H7 (cell line): ENCODE results near the gene SEMA6A. TPM values are rescaled to one million over a fixed set of nuclear protein-coding genes. Genes with fewer than 3 reads are reported as not detected.

Experiments
- DNase-seq: peaks from one replicate; pipeline ENCODE4 v3.0.0; 2012
- H3K27me3 ChIP-seq: 2 replicates; pipeline ENCODE4 v1.6.0; 2011; ENCODE audit warnings: mild to moderate bottlenecking, low read length; ENCODE audit not compliant: control insufficient read depth, insufficient read depth
- H3K36me3 ChIP-seq: replicated peaks from 2 replicates; pipeline ENCODE4 v1.5.1; 2011; ENCODE audit warnings: low read length; ENCODE audit not compliant: control insufficient read depth, insufficient read depth
- H3K4me3 ChIP-seq: 2 replicates; pipeline ENCODE4 v1.5.1; 2011; ENCODE audit warnings: low read depth, mild to moderate bottlenecking, control low read depth, low read length, moderate library complexity; ENCODE audit not compliant: insufficient read depth
- total RNA-seq: library from RNA; depleted of rRNA; stranded (reverse); fragments of >200 nt; shearing (Covaris generic); gene quantifications from 2 replicates; pipeline ENCODE4 v1.2.3, GENCODE V29; 2014

The SEMA6A gene
- total RNA-seq, 1 experiment from 2014 or later = 207 TPM

- DNase-seq = no peak
- Histone ChIP-seq H3K36me3 (peaks cover 14% of the 10 kb centered on the region), H3K27me3 (no peaks in the 10 kb centered on the region), H3K4me3 (peak overlapping the region; percentile 99)
Measured at GRCh38 chr5:116569999-116570398, 4.6 kb downstream of the SEMA6A start.

GRCh38 chr5:116567106-116567505 is 7.5 kb downstream of the SEMA6A start:
- Histone ChIP-seq H3K36me3 (peaks cover 10% of the 10 kb centered on the region), H3K27me3 (no peaks in the 10 kb centered on the region), H3K4me3 (no peak overlapping the region; the same call in 1 of the 2 replicates)
- DNase-seq = no peak

- DNase-seq = no peak
- Histone ChIP-seq H3K27me3 (no peaks in the 10 kb centered on the region), H3K4me3 (no peak overlapping the region), H3K36me3 (peaks cover 8% of the 10 kb centered on the region)
Measured at GRCh38 chr5:116566251-116566650, 8.4 kb downstream of the SEMA6A start.

- peaks cover 6% of the 10 kb centered on the region for H3K36me3 ChIP-seq
- peak; percentile 35 for DNase-seq
- no peak overlapping the region for H3K4me3 ChIP-seq
- no peaks in the 10 kb centered on the region for H3K27me3 ChIP-seq
Measured at GRCh38 chr5:116564756-116565490, 9.7 kb downstream of the SEMA6A start.

GRCh38 chr5:116564312-116564711 is 10.3 kb downstream of the SEMA6A start:
- H3K27me3 ChIP-seq = no peaks in the 10 kb centered on the region
- DNase-seq = no peak
- H3K4me3 ChIP-seq = no peak overlapping the region

GRCh38 chr5:116563736-116564308 is 10.8 kb downstream of the SEMA6A start:
- no peak for DNase-seq
- Histone ChIP-seq H3K27me3 (no peaks in the 10 kb centered on the region), H3K36me3 (peaks cover 6% of the 10 kb centered on the region), H3K4me3 (no peak overlapping the region)

More at GRCh38 chr5:116564312-116564711, 10.3 kb downstream of the SEMA6A start:
- H3K36me3 ChIP-seq = peaks cover 6% of the 10 kb centered on the region

- Histone ChIP-seq H3K27me3 (no peaks in the 10 kb centered on the region), H3K4me3 (no peak overlapping the region), H3K36me3 (peaks cover 5% of the 10 kb centered on the region)
- DNase-seq = no peak
Measured at GRCh38 chr5:116562669-116563068, 12.0 kb downstream of the SEMA6A start.

- H3K4me3 ChIP-seq = no peak overlapping the region
- H3K27me3 ChIP-seq = no peaks in the 10 kb centered on the region
- no peak for DNase-seq
- H3K36me3 ChIP-seq = peaks cover under 1% of the 10 kb centered on the region
Measured at GRCh38 chr5:116561658-116562057, 13.0 kb downstream of the SEMA6A start.

GRCh38 chr5:116559673-116560164 is 14.9 kb downstream of the SEMA6A start:
- Histone ChIP-seq H3K36me3 (peaks cover under 1% of the 10 kb centered on the region; the same call in 1 of the 2 replicates), H3K4me3 (no peak overlapping the region), H3K27me3 (no peaks in the 10 kb centered on the region)
- peak; percentile 50 for DNase-seq

GRCh38 chr5:116559239-116559638 is 15.4 kb downstream of the SEMA6A start:
- Histone ChIP-seq H3K4me3 (no peak overlapping the region), H3K27me3 (no peaks in the 10 kb centered on the region), H3K36me3 (peaks cover 1% of the 10 kb centered on the region; the same call in 1 of the 2 replicates)
- DNase-seq = peak; percentile 41

- DNase-seq = no peak
- H3K4me3 ChIP-seq = no peak overlapping the region
- H3K36me3 ChIP-seq = peaks cover 1% of the 10 kb centered on the region; the same call in 1 of the 2 replicates
- H3K27me3 ChIP-seq = no peaks in the 10 kb centered on the region
Measured at GRCh38 chr5:116557669-116558271, 16.9 kb downstream of the SEMA6A start.

- Histone ChIP-seq H3K27me3 (no peaks in the 10 kb centered on the region), H3K36me3 (0 out of 2 replicates have a peak, but pooled peaks cover 1% of the 10 kb centered on the region), H3K4me3 (no peak overlapping the region)
- DNase-seq = no peak
Measured at GRCh38 chr5:116554764-116555163, 19.9 kb downstream of the SEMA6A start.

GRCh38 chr5:116553366-116553765 is 21.3 kb downstream of the SEMA6A start:
- Histone ChIP-seq H3K36me3 (0 out of 2 replicates have a peak, but pooled peaks cover 1% of the 10 kb centered on the region), H3K4me3 (no peak overlapping the region), H3K27me3 (no peaks in the 10 kb centered on the region)
- DNase-seq = no peak

GRCh38 chr5:116550082-116550481 is 24.5 kb downstream of the SEMA6A start:
- H3K27me3 ChIP-seq = no peaks in the 10 kb centered on the region

GRCh38 chr5:116546743-116547124 is 27.9 kb downstream of the SEMA6A start:
- no peaks in the 10 kb centered on the region for H3K27me3 ChIP-seq
- no peak overlapping the region for H3K4me3 ChIP-seq
- peaks cover 3% of the 10 kb centered on the region; the same call in 1 of the 2 replicates for H3K36me3 ChIP-seq
- DNase-seq = no peak

More at GRCh38 chr5:116550082-116550481, 24.5 kb downstream of the SEMA6A start:
- peaks cover 3% of the 10 kb centered on the region; the same call in 1 of the 2 replicates for H3K36me3 ChIP-seq
- H3K4me3 ChIP-seq = no peak overlapping the region
- no peak for DNase-seq
